CD4-positive, alpha-beta T cell treated with Interleukin-1 beta for 1 hour (primary cell): ENCODE measurements around the gene TNFSF15.

Source experiments
- DNase-seq, 2 donors: peaks; one replicate each; pipeline ENCODE4 v3.0.0-alpha.2; 2020 to 2022

The TNFSF15 gene

GRCh38 chr9:114824110-114824509 lies 18.3 kb upstream of the TNFSF15 start:
- DNase-seq, result no peak

- no peak for DNase-seq
Measured at GRCh38 chr9:114823441-114823840, 17.6 kb upstream of the TNFSF15 start.

DNA sequence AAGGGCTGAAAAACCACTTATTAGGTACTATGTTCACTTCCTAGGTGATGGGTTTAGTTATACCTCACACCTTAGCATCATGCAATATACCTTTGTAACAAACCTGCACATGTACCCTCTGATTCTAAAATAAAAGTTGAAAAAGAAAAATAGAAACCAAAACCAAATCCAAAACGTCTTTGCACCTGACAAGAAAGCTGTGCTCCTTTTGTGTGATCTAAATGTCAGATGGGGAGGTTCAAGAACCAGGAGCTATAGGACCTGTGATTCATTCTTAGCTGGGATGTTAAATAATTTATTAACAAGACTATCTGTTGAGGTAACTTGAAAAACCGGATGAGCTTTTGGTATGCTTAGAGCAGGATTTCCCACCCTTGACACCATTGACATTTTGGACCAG lies 16.9 kb upstream of the TNFSF15 start:
- no peak for DNase-seq

- DNase-seq, result no peak
Measured at GRCh38 chr9:114820776-114821501, 15.1 kb upstream of the TNFSF15 start.

DNA sequence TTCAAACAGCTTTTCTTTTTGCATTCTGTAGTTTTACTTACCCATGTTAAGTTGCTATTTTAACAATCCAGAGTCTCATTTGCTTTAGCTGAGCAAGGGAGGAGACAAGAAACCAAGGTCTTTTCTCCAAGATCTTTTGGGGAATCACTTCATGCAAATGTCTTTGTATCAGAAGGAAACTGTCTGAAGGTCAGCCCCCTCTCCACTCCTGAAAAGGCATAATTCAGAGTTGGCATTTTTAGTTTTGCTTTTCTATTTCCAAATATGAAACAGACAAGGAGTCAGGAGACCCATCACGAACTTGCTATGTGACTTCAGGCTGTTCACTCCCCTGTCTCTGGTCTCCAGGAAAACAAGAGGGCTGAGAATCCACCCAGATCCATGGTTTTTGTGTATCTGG lies 12.3 kb upstream of the TNFSF15 start:
- DNase-seq, result no peak

DNA sequence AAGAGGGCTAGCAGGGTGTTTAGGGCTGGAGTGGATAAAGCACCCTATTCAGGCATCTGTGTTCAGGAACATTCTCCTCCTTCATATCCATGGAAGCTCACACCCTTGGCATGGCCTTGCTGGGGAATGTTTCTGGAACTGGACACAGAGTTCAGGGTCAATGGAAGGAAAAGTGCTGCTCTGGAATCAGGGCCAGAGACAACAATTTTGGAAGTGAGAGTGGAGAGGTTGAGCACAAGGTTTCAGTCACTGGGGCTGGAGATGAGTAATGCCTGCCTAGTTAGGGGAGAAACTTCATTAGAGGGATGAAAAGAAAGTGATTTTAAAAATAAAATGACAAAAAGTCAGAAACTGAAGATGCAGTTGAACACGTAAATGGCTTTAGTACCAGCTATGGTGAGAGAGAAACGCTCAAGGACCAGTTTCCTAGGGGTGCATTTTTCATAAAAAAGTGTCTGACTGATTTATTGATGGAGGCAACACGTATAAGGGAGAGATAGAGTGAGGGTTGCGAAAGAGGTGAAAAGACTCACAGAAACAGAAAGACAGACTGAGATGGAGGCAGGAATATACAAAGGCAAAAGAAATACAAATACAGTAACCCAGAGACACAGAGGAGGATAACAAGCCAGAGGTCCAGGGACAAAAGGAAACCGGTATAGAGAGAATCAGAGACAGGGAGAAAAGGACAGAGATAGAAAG lies 8.0 kb upstream of the TNFSF15 start:
- DNase-seq, result no peak

DNA sequence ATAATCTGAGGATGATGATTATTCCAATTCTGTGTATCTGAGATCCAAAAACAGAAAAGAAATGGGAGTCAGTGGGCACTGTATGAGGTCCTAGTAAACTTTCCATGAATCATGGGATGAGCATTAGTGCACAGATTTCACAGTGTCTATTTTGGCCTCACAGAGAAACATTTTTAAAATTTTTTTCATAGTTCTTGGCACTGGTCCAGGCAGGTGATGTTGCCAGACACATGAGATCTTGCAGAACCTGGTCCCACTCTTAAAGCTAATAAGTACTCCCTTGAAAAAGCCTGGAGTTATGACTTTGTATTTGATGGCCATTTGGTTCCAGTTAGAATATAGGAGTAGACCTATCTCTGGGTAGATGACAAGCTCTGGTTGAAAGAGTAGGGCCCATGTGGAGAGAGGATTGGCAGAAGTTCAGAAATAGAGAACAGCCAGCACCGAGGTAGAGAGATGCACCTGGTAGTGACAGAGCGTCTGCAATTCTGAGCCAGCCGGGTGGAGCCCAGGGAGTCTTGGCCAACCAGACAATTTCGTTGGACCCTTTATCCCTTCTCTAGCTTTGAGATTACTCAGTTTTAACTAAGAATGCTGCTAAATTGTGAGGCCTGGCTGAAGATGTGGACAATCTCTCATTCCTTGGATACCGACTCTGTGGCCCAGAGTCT lies 6.3 kb upstream of the TNFSF15 start:
- no peak for DNase-seq

DNA sequence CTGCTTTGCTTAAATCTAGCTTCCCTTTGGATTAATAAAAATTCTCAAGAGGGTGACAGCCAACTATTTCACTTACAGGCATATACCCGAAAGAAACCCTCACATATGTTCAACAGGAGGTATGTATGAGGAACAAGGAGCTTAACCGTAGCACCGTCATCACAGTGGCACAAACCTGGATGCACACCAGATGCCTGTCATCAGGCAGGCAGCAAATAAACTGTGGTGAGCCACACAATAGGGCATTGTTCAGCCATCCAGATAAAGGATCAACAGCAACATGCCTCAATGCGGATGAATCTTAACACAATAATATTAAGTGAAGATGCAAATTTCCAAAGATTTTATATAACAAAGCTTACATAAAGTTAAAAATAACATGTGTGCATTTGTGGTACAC lies 5.5 kb upstream of the TNFSF15 start:
- DNase-seq, result no peak

GRCh38 chr9:114810614-114811013 lies 4.8 kb upstream of the TNFSF15 start:
- no peak for DNase-seq

DNA sequence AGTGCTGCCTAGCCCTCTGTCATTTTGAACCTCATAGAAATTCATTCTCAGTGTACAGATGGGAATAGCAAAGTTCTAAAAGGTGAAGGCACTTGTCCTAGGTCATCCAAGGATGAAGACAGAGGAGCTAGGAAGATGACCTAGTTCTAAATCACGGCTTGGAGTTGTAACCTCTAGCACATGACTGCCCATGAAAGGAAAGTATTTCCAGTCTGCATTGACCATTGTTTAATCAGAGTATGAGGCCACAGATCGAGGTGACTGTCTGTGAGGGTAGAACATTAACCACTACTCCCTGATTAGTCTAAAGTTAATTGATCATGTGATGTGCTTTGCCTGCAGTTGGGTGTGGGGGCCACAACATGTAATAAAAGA lies 674 bp upstream of the TNFSF15 start:
- no peak for DNase-seq

- DNase-seq, result no peak
Measured at GRCh38 chr9:114804505-114804904, 1.3 kb downstream of the TNFSF15 start.

DNA sequence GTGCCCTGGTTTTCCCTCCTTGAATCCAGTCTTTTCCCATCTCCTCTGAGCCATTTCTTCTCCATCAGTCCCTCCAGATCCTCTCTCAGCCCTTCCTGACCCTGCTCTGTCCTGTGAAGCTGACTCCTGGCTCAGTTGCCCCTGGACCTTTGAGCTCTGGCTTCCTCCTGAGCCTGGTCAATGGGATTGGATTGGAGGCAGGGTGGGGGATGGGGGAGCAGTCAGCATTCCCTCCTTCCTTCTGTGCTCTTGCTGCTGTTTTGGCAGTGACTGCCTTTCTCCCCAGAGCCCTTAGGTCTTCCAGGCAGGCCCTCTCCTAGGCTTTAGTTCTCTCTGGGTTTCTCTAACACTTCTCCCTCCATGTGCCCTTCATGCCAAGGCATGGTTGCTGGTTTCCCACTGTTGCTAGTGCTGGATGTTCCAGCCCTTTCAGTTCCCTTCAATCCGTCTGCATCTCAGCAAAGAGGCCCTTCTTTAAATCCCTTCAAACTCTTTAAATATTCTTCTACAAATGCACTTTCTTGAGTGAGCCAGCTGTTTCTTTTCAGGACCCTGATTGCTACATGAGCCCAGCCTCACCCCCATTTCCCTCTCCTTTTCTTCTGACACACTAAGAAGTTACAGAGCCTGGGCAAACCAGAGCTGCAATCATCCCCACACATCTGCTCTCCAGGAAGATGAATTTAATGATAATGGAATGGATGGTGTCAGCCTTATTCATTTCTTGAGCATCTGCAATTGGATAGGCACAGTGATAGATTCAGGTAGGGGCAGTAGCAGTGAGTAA lies 2.2 kb downstream of the TNFSF15 start:
- no peak for DNase-seq

GRCh38 chr9:114799925-114800324 lies 5.9 kb downstream of the TNFSF15 start:
- no peak for DNase-seq

DNA sequence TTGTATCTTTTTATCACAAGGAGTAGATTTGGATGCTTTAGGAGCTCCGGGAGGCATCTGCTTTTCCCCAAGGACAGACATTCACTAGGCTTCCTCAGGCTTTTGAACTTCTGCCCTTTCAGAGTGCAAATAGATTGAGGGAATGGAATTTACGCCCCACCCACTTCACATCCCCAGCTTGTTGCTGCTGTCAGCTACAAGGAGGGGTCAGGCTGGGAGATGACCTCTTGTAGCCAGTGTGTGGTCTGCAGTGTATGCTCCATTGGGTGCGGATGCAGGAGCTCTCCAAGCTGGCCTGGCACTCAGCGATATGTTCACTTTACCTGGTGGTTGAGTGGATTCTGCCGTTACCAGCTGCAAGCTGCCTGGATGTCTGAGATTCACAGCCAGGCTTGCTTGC lies 6.4 kb downstream of the TNFSF15 start:
- no peak for DNase-seq

- no peak for DNase-seq
Measured at GRCh38 chr9:114798780-114799427, 6.9 kb downstream of the TNFSF15 start.

GRCh38 chr9:114798101-114798500 lies 7.7 kb downstream of the TNFSF15 start:
- DNase-seq, result no peak

DNA sequence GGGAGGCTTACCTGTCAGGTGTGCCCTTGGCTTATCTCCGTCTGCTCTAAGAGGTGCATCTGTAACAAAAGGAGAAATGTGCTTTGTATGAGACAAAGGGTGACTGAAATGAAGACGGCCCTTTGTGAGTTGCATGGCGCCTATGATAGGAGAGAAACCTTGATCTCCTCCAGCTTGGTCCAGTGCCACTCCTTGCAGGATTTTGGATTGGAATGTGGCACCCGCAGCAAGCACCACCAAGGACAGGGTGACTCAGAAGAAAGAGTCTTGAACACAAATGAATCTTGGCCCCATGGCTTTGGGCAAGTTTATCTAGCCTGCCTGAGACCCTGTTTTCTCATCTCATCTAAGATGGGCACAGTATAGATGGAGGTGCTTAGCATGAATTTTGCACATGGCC lies 13.4 kb downstream of the TNFSF15 start:
- DNase-seq, result no peak

GRCh38 chr9:114791736-114792135 lies 14.1 kb downstream of the TNFSF15 start:
- DNase-seq, result no peak

DNA sequence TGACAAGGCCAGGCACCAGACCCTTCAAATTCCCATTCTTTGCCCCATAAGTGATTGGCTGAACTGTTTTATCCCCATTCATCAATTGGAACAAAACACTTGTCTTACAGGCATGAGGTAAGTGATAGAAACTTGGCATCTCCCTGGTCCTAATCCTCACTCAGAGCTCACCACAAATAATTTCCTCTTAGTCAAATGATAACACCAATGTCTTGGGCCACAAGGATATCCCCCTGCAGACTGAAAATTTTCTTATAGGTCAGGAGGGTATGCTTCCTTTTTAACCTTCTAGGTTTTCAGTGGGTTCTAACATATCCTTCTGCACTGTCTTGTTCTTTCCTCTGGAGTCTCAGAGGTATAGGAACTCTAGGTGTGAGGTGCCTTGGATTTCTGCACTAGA lies 14.5 kb downstream of the TNFSF15 start:
- DNase-seq, result no peak

GRCh38 chr9:114790521-114790920 lies 15.3 kb downstream of the TNFSF15 start:
- DNase-seq, result no peak

DNA sequence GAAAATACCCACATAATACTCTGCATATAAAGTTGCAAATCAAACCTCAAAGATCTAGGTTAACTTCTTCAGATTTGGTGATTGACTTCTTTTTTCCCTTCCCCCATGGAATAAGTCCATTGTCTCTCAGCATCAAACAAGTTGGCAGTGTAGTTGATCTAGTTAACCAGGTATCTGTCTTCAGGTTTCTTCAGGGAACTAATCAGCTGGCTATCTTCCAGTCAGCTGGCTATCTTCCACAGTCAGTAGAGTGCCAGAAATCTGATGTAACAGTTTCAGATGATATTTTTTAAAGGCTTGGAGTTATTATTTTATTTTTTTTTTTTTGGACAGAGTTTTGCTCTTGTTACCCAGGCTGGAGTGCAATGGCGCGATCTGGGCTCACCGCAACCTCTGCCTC lies 16.8 kb downstream of the TNFSF15 start:
- no peak for DNase-seq

DNA sequence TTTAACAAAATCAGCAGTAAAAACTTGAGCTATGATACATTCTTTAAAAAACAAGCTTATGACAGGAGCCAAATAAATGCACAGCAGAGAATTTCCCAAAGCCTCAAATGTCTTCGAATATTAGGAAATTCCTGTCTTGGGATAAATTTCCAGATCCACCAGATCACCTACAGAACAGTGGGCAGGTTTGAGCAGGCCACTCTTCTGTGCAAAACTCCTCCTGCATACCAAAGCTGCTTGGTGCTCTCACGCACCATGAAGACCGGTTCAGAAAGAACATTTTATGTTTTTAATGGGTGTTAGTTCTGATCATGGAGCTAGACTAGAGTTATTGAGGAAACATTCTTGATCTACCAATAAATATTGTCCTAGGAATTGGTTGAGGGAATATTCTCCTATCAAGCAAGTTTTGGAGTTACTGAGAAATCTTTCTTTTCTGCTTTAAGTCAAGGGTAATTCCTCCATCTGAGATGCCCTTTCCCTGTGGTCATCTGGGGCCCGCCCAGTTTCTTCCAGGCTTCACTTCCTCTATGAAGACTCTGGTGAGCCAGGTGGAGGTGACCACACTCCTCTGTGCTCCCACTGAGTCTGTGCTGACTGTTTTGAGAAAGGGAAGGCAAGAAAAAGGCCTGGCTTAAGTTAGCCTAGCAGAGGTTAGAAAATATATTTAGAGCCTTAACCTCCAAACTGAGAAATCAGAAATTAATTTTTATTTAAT lies 17.9 kb downstream of the TNFSF15 start:
- no peak for DNase-seq
